NCI-H2171 treated with DMSO at 0.1 percent for 48 hours (cell line): ENCODE results near the gene TRH.

Experiments
- DNase-seq: peaks from one replicate; lab custom pipeline; 2025; lab: John Stamatoyannopoulos, UW

Gene TRH

GRCh38 chr3:129974564-129974832 lies at the start of gene TRH:
Gene TRH (plus strand): TSS chr3:129974720. CDS start chr3:129975817, 1,097 bp downstream.
- DNase-seq: no peak

GRCh38 chr3:129927072-129927471 lies 47.4 kb upstream of the TRH start:
- no peak for DNase-seq

GRCh38 chr3:129929383-129929782 lies 45.1 kb upstream of the TRH start:
- no peak for DNase-seq

GRCh38 chr3:129933471-129933870 lies 41.0 kb upstream of the TRH start:
- no peak for DNase-seq

GRCh38 chr3:129934234-129935123 lies 40.0 kb upstream of the TRH start:
- DNase-seq: peak; percentile 37

- no peak for DNase-seq
Measured at GRCh38 chr3:129936757-129937156, 37.8 kb upstream of the TRH start.

- no peak for DNase-seq
Measured at GRCh38 chr3:129937717-129938116, 36.8 kb upstream of the TRH start.

GRCh38 chr3:129938140-129938930 lies 36.2 kb upstream of the TRH start:
- no peak for DNase-seq

- no peak for DNase-seq
Measured at GRCh38 chr3:129940086-129940485, 34.4 kb upstream of the TRH start.

- peak; percentile 40 for DNase-seq
Measured at GRCh38 chr3:129942296-129942695, 32.2 kb upstream of the TRH start.

- no peak for DNase-seq
Measured at GRCh38 chr3:129943020-129943419, 31.5 kb upstream of the TRH start.

- DNase-seq: no peak
Measured at GRCh38 chr3:129944709-129945108, 29.8 kb upstream of the TRH start.

GRCh38 chr3:129947538-129948240 lies 26.8 kb upstream of the TRH start:
- DNase-seq: no peak

GRCh38 chr3:129950318-129951046 lies 24.0 kb upstream of the TRH start:
- no peak for DNase-seq

GRCh38 chr3:129952556-129953355 lies 21.8 kb upstream of the TRH start:
- DNase-seq: no peak

- DNase-seq: no peak
Measured at GRCh38 chr3:129953621-129954020, 20.9 kb upstream of the TRH start.

- DNase-seq: no peak
Measured at GRCh38 chr3:129954514-129954913, 20.0 kb upstream of the TRH start.

- DNase-seq: no peak
Measured at GRCh38 chr3:129956936-129957335, 17.6 kb upstream of the TRH start.

- DNase-seq: no peak
Measured at GRCh38 chr3:129958755-129959154, 15.8 kb upstream of the TRH start.

- no peak for DNase-seq
Measured at GRCh38 chr3:129961141-129961541, 13.4 kb upstream of the TRH start.

- no peak for DNase-seq
Measured at GRCh38 chr3:129962600-129962999, 11.9 kb upstream of the TRH start.
